AG09309 (cell line): ENCODE results near the gene NEK4.
A peak's percentile ranks its signal among the peaks of the same experiment; 100 is the strongest.

ENCODE experiments used
- DNase-seq: peaks from one replicate; pipeline ENCODE4 v3.0.0-alpha.2; 2010; ENCODE audit warnings: low read depth
- H3K4me3 ChIP-seq: 2 replicates; pipeline ENCODE4 v1.5.1; 2011; ENCODE audit warnings: mild to moderate bottlenecking, low read depth, low read length, moderate library complexity; ENCODE audit not compliant: control insufficient read depth
- TF ChIP-seq, protein P1 (sequence below): IDR thresholded peaks from 2 replicates; pipeline ENCODE4 v1.5.1; 2011; ENCODE audit warnings: mild to moderate bottlenecking, low read depth, low read length, inconsistent platforms; ENCODE audit not compliant: insufficient read depth, control insufficient read depth; ENCODE audit errors: missing control alignments

Gene NEK4

DNA sequence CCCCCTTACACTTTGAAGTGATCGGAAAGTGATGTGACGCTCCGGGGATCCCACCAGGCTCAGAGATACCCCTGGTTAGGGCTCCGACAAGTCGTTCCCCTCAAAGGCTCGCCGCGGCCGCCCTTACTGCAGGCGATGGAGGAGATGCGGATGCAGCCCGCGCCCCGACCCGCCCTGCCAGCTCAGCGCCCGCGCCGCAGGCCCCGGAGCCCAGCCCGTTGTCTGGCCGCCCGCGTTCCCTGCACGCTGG, 65.4 kb downstream of the NEK4 start:
- peak overlapping the region; percentile 92 for H3K4me3 ChIP-seq
- DNase-seq, result no peak
- TF ChIP-seq, protein P1, sequence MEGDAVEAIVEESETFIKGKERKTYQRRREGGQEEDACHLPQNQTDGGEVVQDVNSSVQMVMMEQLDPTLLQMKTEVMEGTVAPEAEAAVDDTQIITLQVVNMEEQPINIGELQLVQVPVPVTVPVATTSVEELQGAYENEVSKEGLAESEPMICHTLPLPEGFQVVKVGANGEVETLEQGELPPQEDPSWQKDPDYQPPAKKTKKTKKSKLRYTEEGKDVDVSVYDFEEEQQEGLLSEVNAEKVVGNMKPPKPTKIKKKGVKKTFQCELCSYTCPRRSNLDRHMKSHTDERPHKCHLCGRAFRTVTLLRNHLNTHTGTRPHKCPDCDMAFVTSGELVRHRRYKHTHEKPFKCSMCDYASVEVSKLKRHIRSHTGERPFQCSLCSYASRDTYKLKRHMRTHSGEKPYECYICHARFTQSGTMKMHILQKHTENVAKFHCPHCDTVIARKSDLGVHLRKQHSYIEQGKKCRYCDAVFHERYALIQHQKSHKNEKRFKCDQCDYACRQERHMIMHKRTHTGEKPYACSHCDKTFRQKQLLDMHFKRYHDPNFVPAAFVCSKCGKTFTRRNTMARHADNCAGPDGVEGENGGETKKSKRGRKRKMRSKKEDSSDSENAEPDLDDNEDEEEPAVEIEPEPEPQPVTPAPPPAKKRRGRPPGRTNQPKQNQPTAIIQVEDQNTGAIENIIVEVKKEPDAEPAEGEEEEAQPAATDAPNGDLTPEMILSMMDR, result no peak

DNA sequence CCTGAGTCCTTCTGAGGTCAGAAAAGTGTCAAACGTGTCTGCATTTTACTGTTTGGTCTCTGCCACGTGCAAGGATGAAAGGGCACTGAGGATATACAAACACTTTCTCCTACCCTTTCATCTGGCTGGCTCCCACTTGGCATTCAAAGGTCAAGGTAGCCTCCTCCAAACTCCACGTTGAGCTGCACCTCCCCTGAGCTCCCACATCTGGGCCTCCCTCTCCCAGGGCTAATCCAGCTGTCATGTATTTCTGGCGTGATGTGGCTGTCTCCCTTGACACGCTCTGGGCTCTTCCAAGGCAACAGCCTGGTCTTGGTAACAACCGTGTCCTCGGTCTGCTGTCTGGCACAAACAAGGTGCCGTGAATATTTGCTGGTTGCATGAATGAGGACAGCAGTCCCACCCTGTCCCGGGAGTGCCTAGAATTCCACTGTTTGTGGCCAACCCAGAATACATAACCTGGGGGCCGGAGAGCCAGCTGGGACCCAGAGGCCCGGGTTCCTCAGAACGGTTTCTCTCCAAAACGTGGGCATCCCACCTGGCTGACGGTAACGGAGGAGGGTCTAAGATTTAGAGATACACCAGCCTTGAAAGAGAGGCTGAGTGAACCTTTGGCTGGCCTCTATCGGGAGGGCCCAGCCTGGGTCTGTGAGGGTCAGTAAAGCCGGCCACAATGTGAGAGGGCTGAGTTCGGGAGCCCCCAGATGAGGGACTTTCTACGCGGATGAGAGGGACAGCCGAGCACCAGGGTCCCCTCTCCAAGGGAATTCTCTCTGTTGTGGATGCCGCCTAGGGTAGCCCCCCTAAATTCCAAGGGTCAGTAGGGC, 65.9 kb downstream of the NEK4 start:
- TF ChIP-seq, protein P1, result no peak
- no peak for DNase-seq
- H3K4me3 ChIP-seq, result peak overlapping the region; percentile 92

DNA sequence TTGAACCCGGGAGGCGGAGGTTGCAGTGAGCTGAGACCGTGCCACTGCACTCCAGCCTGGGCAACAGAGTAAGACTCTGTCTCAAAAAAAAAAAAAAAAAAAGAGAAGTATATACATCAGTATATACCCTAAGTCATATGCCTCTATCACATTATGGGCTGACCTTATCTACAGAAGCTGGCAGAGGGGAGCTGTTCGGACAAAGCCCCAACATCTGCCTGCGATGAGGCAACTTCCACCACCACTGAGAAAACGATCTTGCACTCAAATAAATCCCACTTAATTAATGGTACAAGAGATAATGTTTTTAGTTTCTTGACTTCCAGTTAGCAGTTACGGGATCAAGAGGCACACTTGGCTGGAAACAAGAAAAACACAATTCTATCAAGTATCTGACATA, 67.4 kb downstream of the NEK4 start:
- TF ChIP-seq, protein P1, result no peak
- H3K4me3 ChIP-seq, result no peak overlapping the region; the same call in none of the 2 replicates
- no peak for DNase-seq

DNA sequence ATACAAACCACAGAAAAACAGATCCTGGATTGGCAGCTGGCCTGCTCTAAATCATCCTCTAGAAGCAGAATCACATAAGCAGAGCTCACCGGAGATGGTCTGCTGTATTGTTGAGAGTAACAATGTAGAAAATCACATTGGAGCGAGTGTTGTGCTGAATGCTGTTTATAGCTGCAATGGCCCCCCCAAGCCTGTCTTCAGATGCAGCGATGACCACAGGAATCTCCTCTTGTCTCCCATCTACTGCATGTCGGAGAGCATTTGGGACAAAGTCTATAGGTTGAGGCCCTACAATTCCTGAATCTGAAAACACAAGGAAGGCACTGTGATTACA, 73.1 kb downstream of the NEK4 start:
- TF ChIP-seq, protein P1, result no peak
- no peak for DNase-seq
- H3K4me3 ChIP-seq, result no peak overlapping the region

DNA sequence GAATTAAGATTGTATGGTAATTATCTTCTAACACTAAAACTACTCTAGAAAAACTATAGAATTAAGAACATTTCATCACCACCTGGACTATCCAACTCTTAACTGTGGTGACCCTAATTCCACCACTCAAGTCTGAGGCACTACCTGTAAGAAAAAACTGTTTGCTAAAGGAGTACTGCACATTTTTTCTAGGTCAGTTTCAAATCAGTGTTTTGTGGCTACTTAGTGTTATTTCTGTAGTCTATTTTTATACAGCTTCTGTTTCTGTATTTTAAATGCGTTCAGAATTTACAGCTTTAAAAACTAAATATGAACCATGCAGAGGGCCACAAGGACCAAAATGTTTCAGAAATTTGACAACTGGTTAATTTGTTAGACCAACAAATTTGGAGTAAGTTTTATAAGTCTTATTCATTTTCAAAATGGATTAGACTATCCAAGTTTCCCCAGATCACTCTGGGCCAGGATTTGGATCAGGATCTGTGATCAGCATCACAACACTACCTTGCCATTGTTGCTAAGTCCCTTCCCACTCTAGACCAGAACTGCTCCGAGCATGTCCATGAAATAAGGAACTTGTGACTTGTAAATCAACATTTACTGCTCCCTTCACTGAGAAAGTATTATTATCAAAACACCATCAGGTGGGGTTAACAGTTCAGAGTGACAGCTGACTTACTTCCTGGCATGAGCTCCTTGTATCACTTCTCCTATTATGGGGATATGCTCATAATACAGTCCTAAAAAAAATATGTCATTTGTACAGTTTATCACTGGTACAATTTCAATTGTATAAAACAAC, 73.7 kb downstream of the NEK4 start:
- H3K4me3 ChIP-seq, result no peak overlapping the region
- DNase-seq, result no peak
- TF ChIP-seq, protein P1, result no peak

DNA sequence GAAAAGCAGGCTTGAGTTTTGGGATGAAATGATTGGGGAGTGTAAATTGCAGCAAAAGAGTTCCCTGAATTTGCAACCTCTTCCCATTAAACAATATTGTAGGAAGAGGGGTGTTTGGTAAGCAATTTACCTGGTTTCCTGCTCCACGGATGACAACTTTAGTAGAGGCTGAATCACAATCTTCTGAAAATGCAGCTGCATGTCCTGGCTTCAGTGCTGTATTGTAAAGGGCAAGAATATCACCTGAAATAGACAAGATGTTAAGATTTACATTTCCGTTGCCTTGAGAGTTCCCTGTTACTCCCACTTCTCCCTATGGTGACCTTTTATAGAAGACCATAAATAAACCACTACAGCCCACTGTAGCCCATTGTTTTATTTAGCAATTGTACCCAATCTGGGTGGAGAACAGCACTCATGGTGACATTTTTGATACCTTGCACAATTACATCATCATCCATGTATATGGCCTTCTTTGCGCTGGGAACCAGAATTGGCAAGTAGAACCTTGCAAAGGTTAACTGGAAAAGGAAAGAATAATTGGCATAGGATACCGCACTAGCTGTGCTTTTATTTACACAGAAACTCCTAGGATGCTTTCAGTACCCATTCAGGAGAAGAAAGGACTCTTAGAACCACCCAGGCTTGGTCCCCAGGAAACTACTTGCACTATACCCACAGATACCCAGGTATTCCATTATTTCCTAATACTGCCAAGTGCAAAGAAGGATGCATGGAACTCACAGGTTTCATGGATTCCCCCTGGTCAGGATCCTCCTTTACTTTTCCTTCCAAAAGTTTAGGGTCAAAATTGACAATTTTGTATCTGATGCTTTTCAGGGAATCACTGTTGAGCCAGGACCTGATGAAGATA, 74.7 kb downstream of the NEK4 start:
- no peak for DNase-seq
- no peak overlapping the region for H3K4me3 ChIP-seq
- TF ChIP-seq, protein P1, result no peak
